Esophagus muscularis mucosa (tissue), 3 donors: ENCODE measurements around the gene ANKRD44.

ENCODE experiments used
- POLR2A ChIP-seq: fragments of 450-650 bp; IDR thresholded peaks from one replicate; pipeline ENCODE4 v1.6.1; 2017; ENCODE audit warnings: antibody characterized with exemption, moderate library complexity, mild to moderate bottlenecking, low read depth
- POLR2AphosphoS5 ChIP-seq, 2 donors: sonication (generic); formaldehyde crosslinking; IDR thresholded peaks; one replicate each; pipeline ENCODE4 v1.6.1; 2017; ENCODE audit warnings: antibody characterized with exemption in 2 of 2
- TF ChIP-seq, protein P1 (sequence below), 3 experiments: fragments of 200-600 bp in 2 of 3; fragments of 450-650 bp in 1 of 3; sonication (generic) in 2 of 3; IDR thresholded peaks; one replicate each; pipeline ENCODE4 v1.5.1; 2017 to 2019; ENCODE audit warnings: antibody characterized with exemption in 3 of 3, mild to moderate bottlenecking in 2 of 3, moderate library complexity in 1 of 3

- TF ChIP-seq, protein P1, sequence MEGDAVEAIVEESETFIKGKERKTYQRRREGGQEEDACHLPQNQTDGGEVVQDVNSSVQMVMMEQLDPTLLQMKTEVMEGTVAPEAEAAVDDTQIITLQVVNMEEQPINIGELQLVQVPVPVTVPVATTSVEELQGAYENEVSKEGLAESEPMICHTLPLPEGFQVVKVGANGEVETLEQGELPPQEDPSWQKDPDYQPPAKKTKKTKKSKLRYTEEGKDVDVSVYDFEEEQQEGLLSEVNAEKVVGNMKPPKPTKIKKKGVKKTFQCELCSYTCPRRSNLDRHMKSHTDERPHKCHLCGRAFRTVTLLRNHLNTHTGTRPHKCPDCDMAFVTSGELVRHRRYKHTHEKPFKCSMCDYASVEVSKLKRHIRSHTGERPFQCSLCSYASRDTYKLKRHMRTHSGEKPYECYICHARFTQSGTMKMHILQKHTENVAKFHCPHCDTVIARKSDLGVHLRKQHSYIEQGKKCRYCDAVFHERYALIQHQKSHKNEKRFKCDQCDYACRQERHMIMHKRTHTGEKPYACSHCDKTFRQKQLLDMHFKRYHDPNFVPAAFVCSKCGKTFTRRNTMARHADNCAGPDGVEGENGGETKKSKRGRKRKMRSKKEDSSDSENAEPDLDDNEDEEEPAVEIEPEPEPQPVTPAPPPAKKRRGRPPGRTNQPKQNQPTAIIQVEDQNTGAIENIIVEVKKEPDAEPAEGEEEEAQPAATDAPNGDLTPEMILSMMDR (IDR thresholded peaks at IDR 0.05), result no peak
- TF ChIP-seq POLR2A (no peak), POLR2AphosphoS5 (IDR thresholded peaks at IDR 0.05) (no peak)
Observed at GRCh38 chr2:197190100-197190432, 120.5 kb downstream of the ANKRD44 start.
